ENCODE data around the gene CDR2.

Gene CDR2

DNA sequence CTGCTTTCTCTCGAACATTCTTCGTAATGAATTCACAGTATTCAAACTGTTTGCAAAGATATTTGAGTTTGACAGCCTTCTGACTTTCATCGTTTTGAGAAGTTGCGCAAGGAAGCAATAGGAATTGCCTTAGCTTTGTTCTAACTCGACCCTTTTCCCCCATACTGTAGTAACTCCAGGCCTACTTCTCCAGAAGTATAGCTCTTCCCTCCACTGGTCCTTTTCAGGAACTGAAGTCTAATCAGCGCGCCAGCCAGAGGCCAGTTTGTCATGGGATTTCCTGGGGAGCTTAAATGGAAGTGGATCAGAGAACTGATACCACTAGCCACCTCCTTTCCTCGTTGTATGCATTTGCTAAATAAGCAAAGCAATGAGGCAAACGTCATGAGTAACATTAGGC is 27.9 kb downstream of the CDR2 start:
- in situ Hi-C loops (cut with HindIII; ENCODE audit: low sequenced_read_pairs) = no loop called here
- TF ChIP-seq, protein P1, sequence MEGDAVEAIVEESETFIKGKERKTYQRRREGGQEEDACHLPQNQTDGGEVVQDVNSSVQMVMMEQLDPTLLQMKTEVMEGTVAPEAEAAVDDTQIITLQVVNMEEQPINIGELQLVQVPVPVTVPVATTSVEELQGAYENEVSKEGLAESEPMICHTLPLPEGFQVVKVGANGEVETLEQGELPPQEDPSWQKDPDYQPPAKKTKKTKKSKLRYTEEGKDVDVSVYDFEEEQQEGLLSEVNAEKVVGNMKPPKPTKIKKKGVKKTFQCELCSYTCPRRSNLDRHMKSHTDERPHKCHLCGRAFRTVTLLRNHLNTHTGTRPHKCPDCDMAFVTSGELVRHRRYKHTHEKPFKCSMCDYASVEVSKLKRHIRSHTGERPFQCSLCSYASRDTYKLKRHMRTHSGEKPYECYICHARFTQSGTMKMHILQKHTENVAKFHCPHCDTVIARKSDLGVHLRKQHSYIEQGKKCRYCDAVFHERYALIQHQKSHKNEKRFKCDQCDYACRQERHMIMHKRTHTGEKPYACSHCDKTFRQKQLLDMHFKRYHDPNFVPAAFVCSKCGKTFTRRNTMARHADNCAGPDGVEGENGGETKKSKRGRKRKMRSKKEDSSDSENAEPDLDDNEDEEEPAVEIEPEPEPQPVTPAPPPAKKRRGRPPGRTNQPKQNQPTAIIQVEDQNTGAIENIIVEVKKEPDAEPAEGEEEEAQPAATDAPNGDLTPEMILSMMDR (IDR thresholded peaks at IDR 0.05; ENCODE audit: low read depth, low read length) = no peak
- H3K4me3 ChIP-seq (ENCODE audit: low read depth, low read length) = no peak overlapping the region
- DNase-seq (ENCODE audit: low read depth, low spot score) = no peak

DNA sequence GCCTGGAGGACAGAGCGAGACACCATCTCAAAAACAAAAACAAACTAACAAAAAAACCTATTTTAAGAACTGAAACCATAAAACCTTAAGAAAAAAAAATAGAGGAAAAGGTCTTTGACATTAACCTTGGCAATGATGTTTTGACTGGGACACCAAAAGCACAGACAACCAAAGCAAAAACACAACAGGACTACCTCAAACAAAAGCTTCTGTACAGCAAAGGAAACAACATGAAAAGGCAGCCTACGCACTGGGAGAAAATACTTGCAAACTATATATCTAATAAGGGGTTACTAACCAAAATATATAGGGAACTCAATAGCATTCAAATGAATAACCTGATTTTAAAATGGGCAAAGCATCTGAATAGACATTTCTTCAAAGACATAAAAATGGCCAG is 32.3 kb downstream of the CDR2 start:
- TF ChIP-seq, protein P1 (IDR thresholded peaks at IDR 0.05; ENCODE audit: low read depth, low read length) = no peak
- H3K4me3 ChIP-seq (ENCODE audit: low read depth, low read length) = no peak overlapping the region
- DNase-seq (ENCODE audit: low read depth, low spot score) = no peak
- in situ Hi-C loops (cut with HindIII; ENCODE audit: low sequenced_read_pairs) = no loop called here

DNA sequence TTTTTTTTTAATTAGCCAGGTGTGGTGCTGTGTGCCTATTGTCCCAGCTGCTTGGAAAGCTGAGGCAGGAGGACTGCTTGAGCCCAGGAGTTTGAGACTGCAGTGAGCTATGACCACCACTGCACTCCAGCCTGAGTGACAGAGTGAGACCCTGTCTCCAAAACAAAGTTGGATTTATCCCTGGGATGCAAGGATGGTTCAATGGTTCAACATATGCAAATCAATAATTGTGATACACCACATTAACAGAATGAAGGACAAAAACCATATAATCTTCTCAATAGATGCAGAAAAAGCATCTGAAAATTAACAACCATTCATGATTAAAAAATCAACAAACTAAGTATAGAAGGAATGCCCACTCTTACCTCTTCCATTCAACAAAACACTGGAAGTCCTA is 33.5 kb downstream of the CDR2 start:
- DNase-seq (ENCODE audit: low read depth, low spot score) = no peak
- TF ChIP-seq, protein P1 (IDR thresholded peaks at IDR 0.05; ENCODE audit: low read depth, low read length) = no peak
- in situ Hi-C loops (cut with HindIII; ENCODE audit: low sequenced_read_pairs) = no loop called here
- no peak overlapping the region for H3K4me3 ChIP-seq (ENCODE audit: low read depth, low read length)

DNA sequence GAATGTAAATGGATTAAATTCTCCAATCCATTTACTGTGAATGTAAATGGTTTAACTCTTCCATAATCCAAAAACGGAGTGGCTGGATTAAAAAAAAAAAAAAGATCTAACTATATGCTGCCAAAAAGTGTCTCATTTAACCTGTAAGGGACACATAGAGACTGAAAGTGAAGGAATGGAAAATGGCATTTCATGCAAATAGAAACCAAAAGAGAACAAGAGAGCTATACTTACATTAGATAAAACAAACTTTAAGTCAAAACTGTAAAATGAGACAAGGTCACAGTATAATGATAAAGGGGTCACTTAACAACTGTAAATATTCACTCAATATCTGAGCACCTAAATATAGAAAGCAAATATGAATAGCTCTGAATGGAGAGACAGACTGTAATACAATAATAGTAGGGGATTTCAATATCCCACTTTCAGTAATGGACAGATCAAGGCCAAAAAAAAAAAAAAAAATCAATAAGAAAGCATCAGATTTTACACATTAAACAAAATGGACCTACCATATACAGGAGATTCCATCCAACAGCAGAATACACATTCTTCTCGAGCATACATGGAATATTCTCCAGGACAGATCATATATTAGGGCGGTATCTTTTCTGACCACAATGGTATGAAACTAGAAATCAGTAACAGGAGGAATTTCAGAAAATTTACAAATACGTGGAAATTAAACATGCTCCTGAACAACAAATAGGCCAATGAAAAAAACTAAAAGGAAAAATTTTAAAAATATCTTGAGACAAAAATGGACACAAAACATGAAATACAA is 36.4 kb downstream of the CDR2 start:
- TF ChIP-seq, protein P1 (IDR thresholded peaks at IDR 0.05; ENCODE audit: low read depth, low read length) = no peak
- no peak overlapping the region for H3K4me3 ChIP-seq (ENCODE audit: low read depth, low read length)
- DNase-seq (ENCODE audit: low read depth, low spot score) = no peak
- in situ Hi-C loops (cut with HindIII; ENCODE audit: low sequenced_read_pairs) = no loop called here

DNA sequence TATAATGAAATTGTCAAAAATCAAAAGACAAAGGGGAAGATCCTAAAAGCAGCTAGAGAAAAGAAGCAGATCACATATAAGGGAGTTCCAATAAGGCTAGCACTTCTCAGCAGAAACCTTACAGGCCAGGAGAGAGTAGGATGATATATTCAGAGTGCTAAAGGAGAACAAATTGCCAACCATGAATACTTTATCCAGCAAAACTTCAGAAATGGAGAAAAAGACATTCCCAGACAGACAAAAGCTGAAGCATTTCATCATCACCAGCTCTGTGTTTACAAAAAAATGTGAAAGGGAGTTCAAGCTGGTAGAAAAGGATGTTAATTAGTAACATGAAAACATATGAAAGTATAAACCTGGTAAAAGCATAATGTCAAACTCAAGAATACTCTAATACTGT is 37.4 kb downstream of the CDR2 start:
- DNase-seq (ENCODE audit: low read depth, low spot score) = no peak
- in situ Hi-C loops (cut with HindIII; ENCODE audit: low sequenced_read_pairs) = no loop called here
- TF ChIP-seq, protein P1 (IDR thresholded peaks at IDR 0.05; ENCODE audit: low read depth, low read length) = no peak
- no peak overlapping the region for H3K4me3 ChIP-seq (ENCODE audit: low read depth, low read length)

DNA sequence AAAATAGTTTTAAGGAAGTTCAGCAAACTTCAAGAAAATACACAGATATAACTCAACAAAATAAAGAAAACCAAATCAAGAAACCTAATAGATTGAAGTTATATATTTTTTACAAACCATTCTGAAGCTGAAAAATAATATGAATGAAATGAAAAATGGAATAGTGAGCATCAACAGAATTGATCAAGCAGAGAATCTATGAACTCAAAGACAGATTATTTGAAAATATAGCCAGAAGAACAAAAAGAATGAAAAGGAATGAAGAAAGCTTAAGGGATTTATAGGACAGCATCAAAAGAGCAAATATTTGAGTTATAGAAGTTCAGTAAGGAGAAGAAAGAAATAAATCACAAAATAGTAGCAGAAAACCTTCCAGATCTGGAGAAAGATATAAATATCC is 37.8 kb downstream of the CDR2 start:
- TF ChIP-seq, protein P1 (IDR thresholded peaks at IDR 0.05; ENCODE audit: low read depth, low read length) = no peak
- in situ Hi-C loops (cut with HindIII; ENCODE audit: low sequenced_read_pairs) = no loop called here
- DNase-seq (ENCODE audit: low read depth, low spot score) = no peak
- no peak overlapping the region for H3K4me3 ChIP-seq (ENCODE audit: low read depth, low read length)
